DND-41 (cell line): ENCODE results near the gene GRIK4.
A peak's percentile ranks its signal among the peaks of the same experiment; 100 is the strongest.

Source experiments
- ATAC-seq: fragments of 200-7000 bp; cut with Tn5 transposase; 3 replicates; pipeline ENCODE4 v1.9.1; 2021; ENCODE audit warnings: low read depth; ENCODE audit not compliant: insufficient read depth
- DNase-seq: peaks from one replicate; pipeline ENCODE4 v3.0.0-alpha.2; 2020
- H2AFZ ChIP-seq: 2 replicates; pipeline ENCODE4 v1.6.0; 2012; ENCODE audit warnings: low read depth, low read length
- H3K27ac ChIP-seq: 2 replicates; pipeline ENCODE4 v1.5.1; 2012; ENCODE audit warnings: low read length, inconsistent platforms
- H3K27me3 ChIP-seq: fragments of 200-600 bp; sonication (generic); 2 replicates; pipeline ENCODE4 v1.6.0; 2012; ENCODE audit warnings: low read length, mild to moderate bottlenecking, inconsistent platforms; ENCODE audit not compliant: insufficient read depth, poor library complexity
- H3K36me3 ChIP-seq: 2 replicates; pipeline ENCODE4 v1.5.1; 2012; ENCODE audit warnings: low read length, inconsistent platforms; ENCODE audit not compliant: insufficient read depth
- H3K4me1 ChIP-seq: 2 replicates; pipeline ENCODE4 v1.5.1; 2012; ENCODE audit warnings: mild to moderate bottlenecking, low read length; ENCODE audit not compliant: insufficient read depth
- H3K4me2 ChIP-seq: 2 replicates; pipeline ENCODE4 v1.6.0; 2012; ENCODE audit warnings: mild to moderate bottlenecking, moderate library complexity, low read length, inconsistent platforms; ENCODE audit not compliant: insufficient read depth
- H3K4me3 ChIP-seq, 2 experiments: fragments of 200-600 bp in 1 of 2; shearing (Covaris generic) in 1 of 2; 2 replicates each; pipeline ENCODE4 v1.5.1; 2012 to 2016; ENCODE audit warnings: inconsistent platforms in 2 of 2, low read length in 2 of 2, mild to moderate bottlenecking in 2 of 2, low read depth in 1 of 2, moderate library complexity in 1 of 2
- H3K79me2 ChIP-seq: 2 replicates; pipeline ENCODE4 v1.6.0; 2012; ENCODE audit warnings: low read length, inconsistent platforms; ENCODE audit not compliant: insufficient read depth
- H3K9ac ChIP-seq: 2 replicates; pipeline ENCODE4 v1.6.0; 2012; ENCODE audit warnings: low read depth, mild to moderate bottlenecking, inconsistent platforms, low read length, moderate library complexity
- H3K9me3 ChIP-seq: 2 replicates; pipeline ENCODE4 v1.5.1; 2012; ENCODE audit warnings: low read length, moderate library complexity, mild to moderate bottlenecking, inconsistent platforms; ENCODE audit not compliant: insufficient read depth, severe bottlenecking
- H4K20me1 ChIP-seq: 2 replicates; pipeline ENCODE4 v1.6.0; 2012; ENCODE audit warnings: low read length; ENCODE audit not compliant: insufficient read depth
- EZH2 ChIP-seq: IDR thresholded peaks from 3 replicates; pipeline ENCODE4 v1.6.1; 2012; ENCODE audit warnings: borderline replicate concordance, low read depth, mild to moderate bottlenecking, moderate library complexity, low read length, inconsistent platforms; ENCODE audit not compliant: severe bottlenecking
- TF ChIP-seq, protein P1 (sequence below): IDR thresholded peaks from 2 replicates; pipeline ENCODE4 v1.5.1; 2012; ENCODE audit warnings: borderline replicate concordance, low read length, moderate library complexity, mild to moderate bottlenecking; ENCODE audit not compliant: poor library complexity, severe bottlenecking; ENCODE audit errors: extremely low read depth

GRIK4 gene

DNA sequence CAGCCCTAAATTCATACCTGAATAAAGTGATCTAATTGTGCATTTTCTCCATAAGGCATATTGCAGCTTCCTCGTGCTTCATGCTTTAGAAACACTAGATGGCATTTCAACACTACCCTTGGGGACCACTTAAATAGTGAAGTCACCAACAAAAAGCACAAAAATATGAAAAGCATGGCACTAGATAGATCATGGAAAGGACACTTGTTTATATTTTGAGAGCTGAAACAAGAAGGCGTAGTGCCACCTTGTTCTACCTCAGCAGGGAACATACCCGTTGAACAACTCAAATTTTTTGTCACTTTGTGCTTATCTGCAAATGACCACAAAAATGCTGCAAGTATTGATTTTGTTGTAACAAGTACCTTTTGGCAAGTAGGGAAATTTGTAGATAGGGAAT is 521.0 kb downstream of the GRIK4 start:
- DNase-seq (no peak), ATAC-seq (no peak)
- no peaks in the 10 kb centered on the region for H3K36me3 ChIP-seq
- no peaks in the 10 kb centered on the region; the same call in 1 of the 2 replicates for H4K20me1 ChIP-seq
- H3K27me3 ChIP-seq, result no peaks in the 10 kb centered on the region
- H3K4me1 ChIP-seq, result peaks cover 9% of the 10 kb centered on the region; the same call in 1 of the 2 replicates
- TF ChIP-seq, protein P1, sequence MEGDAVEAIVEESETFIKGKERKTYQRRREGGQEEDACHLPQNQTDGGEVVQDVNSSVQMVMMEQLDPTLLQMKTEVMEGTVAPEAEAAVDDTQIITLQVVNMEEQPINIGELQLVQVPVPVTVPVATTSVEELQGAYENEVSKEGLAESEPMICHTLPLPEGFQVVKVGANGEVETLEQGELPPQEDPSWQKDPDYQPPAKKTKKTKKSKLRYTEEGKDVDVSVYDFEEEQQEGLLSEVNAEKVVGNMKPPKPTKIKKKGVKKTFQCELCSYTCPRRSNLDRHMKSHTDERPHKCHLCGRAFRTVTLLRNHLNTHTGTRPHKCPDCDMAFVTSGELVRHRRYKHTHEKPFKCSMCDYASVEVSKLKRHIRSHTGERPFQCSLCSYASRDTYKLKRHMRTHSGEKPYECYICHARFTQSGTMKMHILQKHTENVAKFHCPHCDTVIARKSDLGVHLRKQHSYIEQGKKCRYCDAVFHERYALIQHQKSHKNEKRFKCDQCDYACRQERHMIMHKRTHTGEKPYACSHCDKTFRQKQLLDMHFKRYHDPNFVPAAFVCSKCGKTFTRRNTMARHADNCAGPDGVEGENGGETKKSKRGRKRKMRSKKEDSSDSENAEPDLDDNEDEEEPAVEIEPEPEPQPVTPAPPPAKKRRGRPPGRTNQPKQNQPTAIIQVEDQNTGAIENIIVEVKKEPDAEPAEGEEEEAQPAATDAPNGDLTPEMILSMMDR, result peak; percentile 21
- TF ChIP-seq EZH2, result no peak
- H3K27ac ChIP-seq, result no peak overlapping the region
- no peak overlapping the region for H3K4me2 ChIP-seq
- no peak overlapping the region for H3K9ac ChIP-seq
- no peak overlapping the region for H2AFZ ChIP-seq
- no peaks in the 10 kb centered on the region for H3K79me2 ChIP-seq
- no peaks in the 10 kb centered on the region for H3K9me3 ChIP-seq
- H3K4me3 ChIP-seq, result no peak overlapping the region

DNA sequence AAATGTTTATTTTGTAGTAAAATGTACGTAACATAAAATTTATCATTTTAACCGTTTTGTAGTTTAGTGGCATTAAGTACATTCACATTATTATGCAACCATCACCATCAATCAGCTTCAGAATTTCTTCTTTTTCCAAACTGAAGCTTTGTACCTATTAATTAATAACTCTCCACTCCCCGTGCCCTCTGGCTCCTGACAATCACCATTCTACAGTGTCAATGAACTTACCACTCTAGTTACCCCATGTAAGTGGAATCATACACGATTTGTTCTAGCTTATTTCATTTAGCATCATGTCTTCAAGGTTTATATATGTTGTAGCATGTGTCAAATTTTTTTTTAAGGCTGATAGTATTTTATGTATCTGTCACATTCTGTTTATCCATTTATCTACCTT is 522.1 kb downstream of the GRIK4 start:
- Histone ChIP-seq H3K27me3 (no peaks in the 10 kb centered on the region), H3K9me3 (no peaks in the 10 kb centered on the region), H3K27ac (no peak overlapping the region), H4K20me1 (no peaks in the 10 kb centered on the region; the same call in 1 of the 2 replicates), H3K4me3 (no peak overlapping the region), H3K36me3 (no peaks in the 10 kb centered on the region), H2AFZ (no peak overlapping the region), H3K9ac (no peak overlapping the region), H3K79me2 (no peaks in the 10 kb centered on the region), H3K4me2 (no peak overlapping the region), H3K4me1 (peaks cover 9% of the 10 kb centered on the region; the same call in 1 of the 2 replicates)
- DNase-seq, result no peak
- TF ChIP-seq EZH2, result no peak
- TF ChIP-seq, protein P1, result no peak
- ATAC-seq, result no peak

DNA sequence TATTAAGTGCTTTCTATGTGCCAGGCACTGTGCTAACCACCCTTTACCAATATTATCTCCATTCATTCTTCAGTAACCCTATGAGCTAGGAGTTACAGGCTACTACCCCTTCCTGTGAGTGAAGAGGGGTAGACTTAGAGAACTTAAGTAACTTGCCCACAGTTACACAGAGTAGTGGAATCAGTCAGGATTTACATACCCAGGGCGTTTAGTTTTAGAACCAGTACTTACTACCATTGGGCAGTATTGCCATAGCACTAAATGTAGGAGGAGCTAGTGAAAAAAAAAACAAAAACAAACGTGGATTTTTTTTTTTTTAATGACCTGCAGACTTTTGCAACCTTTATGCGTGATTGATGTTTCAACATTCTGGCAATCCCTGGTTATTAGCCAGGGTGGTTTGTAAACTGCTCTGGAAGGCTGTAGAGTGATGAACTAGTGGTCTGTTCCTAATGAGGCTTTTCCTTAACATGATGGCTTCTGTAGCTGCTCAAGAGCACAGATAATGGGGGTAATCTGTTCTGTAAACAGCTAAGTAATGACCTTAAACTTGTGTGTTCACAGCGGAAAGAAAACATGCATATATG is 523.7 kb downstream of the GRIK4 start:
- Histone ChIP-seq H3K27ac (no peak overlapping the region), H3K9me3 (no peaks in the 10 kb centered on the region), H3K36me3 (no peaks in the 10 kb centered on the region), H4K20me1 (no peaks in the 10 kb centered on the region; the same call in 1 of the 2 replicates), H3K4me2 (no peak overlapping the region), H3K4me1 (no peaks in the 10 kb centered on the region), H3K27me3 (no peaks in the 10 kb centered on the region), H3K9ac (no peak overlapping the region), H3K79me2 (no peaks in the 10 kb centered on the region), H2AFZ (no peak overlapping the region), H3K4me3 (no peak overlapping the region)
- TF ChIP-seq, protein P1, result no peak
- TF ChIP-seq EZH2, result no peak
- DNase-seq (no peak), ATAC-seq (no peak)
